ENCODE measurements around the gene GPR157. TPM values are rescaled to one million over a fixed set of nuclear protein-coding genes. Genes with fewer than 3 reads are reported as not detected.

GPR157 gene
- total RNA-seq, 4 donors from 2014 or later: 2.8 to 4.4 (median 4.0) TPM

DNA sequence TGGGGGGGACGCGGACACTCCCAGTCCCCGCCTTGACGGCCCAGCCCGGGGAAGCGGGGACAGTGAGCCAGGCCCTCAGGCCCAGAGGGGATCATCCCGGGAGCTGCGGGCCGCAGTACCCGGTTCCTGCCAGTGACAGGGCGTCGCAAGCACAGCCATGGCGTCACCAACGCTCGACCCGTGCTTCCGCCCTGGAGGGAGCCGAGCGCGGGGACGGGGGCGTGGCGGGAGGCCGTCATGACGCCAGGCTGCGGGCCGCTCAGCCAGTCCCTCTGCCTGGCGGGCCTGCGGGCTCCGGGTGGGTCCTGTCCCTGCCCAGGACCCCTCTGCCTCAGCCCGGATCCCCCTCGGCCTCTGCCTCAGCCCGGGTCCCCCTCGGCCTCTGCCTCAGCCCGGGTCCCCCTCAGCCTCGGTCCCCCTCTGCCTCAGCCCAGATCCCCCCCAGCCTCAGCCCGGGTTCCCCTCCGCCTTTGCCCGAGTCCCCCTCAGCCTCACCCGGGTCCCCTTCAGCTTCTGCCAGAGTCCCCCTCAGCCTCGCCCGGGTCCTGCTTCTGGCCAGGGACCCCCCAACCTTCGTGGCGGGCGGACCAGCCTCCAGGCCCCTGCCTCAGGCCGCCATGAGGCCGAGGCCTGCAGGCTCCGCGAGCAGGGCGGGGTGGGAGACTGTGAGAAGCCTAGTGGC, 57.2 kb downstream of the GPR157 start:
- Histone ChIP-seq H3K9me3 (no peaks in the 10 kb centered on the region), H3K36me3 (no peaks in the 10 kb centered on the region), H3K4me1 (peaks cover 0 to 42% (median 9%) of the 10 kb centered on the region in 3 donors), H3K27me3 (no peaks in the 10 kb centered on the region), H3K27ac (peak overlapping the region in 2 of 4 donors; percentile 11 to 77), H3K4me3 (no peak overlapping the region)
- TF ChIP-seq, protein P1, sequence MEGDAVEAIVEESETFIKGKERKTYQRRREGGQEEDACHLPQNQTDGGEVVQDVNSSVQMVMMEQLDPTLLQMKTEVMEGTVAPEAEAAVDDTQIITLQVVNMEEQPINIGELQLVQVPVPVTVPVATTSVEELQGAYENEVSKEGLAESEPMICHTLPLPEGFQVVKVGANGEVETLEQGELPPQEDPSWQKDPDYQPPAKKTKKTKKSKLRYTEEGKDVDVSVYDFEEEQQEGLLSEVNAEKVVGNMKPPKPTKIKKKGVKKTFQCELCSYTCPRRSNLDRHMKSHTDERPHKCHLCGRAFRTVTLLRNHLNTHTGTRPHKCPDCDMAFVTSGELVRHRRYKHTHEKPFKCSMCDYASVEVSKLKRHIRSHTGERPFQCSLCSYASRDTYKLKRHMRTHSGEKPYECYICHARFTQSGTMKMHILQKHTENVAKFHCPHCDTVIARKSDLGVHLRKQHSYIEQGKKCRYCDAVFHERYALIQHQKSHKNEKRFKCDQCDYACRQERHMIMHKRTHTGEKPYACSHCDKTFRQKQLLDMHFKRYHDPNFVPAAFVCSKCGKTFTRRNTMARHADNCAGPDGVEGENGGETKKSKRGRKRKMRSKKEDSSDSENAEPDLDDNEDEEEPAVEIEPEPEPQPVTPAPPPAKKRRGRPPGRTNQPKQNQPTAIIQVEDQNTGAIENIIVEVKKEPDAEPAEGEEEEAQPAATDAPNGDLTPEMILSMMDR (IDR thresholded peaks at IDR 0.05): no peak
- TF ChIP-seq POLR2A (IDR thresholded peaks at IDR 0.05): no peak
- no peak for TF ChIP-seq EP300 (IDR thresholded peaks at IDR 0.05)
- ATAC-seq: no peak
- 86 to 89% methylated on average over 3 of the region's 50 CpGs for WGBS, 2 donors (ENCODE audit: low coverage in 1 of 2)

DNA sequence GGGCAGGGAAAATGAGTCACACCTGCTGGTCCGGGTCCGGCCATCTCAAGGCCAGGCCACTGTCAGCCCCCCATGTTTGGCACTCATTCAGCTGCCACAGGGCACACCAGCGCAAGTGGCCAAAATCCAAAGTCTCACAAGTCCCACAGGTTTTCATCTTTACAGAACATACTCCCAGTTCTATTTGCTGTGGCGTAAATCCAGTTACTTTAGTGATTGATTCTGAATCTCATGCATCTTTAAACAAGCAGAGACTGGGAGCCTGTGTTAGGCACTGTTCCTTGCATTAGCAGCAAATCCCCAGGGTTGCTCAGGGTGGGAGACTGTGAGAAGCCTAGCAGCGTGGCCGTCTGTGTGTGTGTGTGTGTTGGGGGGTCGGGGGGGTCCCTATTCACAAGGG, 58.4 kb downstream of the GPR157 start:
- Histone ChIP-seq H3K36me3 (no peaks in the 10 kb centered on the region), H3K9me3 (no peaks in the 10 kb centered on the region), H3K4me1 (peaks cover 0 to 54% (median 9%) of the 10 kb centered on the region in 3 donors), H3K27ac (peak overlapping the region in 3 of 4 donors; percentile 40 to 84 (median 77)), H3K4me3 (no peak overlapping the region), H3K27me3 (no peaks in the 10 kb centered on the region)
- TF ChIP-seq EP300 (IDR thresholded peaks at IDR 0.05): no peak
- TF ChIP-seq, protein P1 (IDR thresholded peaks at IDR 0.05): no peak
- no peak for TF ChIP-seq POLR2A (IDR thresholded peaks at IDR 0.05)
- TF ChIP-seq POLR2AphosphoS5 (IDR thresholded peaks at IDR 0.05): no peak
- WGBS, 2 donors (ENCODE audit: low coverage in 1 of 2): 72% methylated on average over 5 of the region's 7 CpGs; no CpG with 5 or more reads in 1 of the 2 donors
- no peak for ATAC-seq

DNA sequence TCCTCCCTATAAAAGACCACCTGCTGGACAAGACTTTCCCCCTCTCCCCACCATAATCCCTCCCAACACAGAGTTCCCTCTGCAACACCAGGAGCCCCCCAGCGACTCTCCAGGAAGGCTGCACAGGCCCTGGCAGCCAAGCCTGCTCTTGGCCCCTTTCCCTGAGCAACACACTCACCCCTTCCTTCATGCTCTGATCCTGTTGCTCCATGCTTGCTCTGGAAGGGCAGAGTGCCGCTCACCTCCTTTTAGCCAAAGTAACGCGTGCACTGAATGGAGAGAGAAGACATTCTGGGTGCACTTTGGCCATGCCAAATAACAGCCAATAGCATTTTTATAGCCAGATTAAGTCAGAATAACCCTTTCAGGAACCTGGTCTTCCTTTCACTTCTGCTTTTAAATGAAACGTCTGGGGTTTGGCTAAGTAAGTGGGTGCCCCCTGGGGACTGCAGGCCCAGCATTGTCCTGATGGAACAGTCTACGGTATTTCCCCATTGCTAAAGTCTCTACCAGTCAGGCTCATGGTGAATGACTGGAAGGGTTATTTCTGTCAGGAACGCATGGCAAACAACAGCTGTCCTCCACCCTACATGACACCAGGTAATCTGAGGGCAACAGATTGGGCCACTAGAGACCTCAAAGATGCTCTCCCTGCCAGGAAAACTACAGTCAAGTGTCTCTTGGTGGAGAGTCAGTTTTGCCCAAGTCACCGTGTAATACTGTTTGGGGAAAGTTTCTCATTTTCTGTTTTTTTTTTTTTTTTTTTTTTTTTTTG, 59.4 kb downstream of the GPR157 start, which contains the start of gene SLC2A5:
SLC2A5 (minus strand) TSS at position 310 of the 775 bp plus-strand sequence; CDS start at position 211, 99 bp downstream.
- peak within 1 kb of the TSS; percentile 73 to 84 (median 80) for H3K27ac ChIP-seq
- peak within 1 kb of the TSS; percentile 19 to 37 for H3K4me3 ChIP-seq

DNA sequence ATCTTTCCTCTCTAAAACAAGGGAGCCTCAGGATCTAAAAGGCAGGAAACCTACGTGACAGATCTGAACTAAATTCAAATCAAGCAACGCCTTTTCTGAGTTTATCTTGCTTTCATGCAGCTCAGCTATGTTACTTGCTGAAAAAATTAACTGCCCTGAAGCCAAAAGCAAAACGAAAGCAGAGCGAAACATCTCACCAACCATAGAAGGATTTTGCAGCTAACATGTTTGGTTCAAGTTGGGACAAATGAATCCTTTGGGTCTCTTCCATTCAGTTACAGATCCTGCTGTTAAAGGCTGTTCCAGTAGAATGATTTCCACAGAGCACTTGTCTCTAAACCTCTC, 59.9 kb downstream of the GPR157 start:
- WGBS, 2 donors (ENCODE audit: low coverage in 1 of 2): 10 to 22% methylated on average over 4 of the region's 4 CpGs
- H3K27me3 ChIP-seq: no peaks in the 10 kb centered on the region
- TF ChIP-seq POLR2AphosphoS5 (IDR thresholded peaks at IDR 0.05) (no peak), POLR2A (IDR thresholded peaks at IDR 0.05) (no peak), EP300 (IDR thresholded peaks at IDR 0.05) (no peak)
- TF ChIP-seq, protein P1 (IDR thresholded peaks at IDR 0.05): no peak
- no peaks in the 10 kb centered on the region for H3K36me3 ChIP-seq
- H3K27ac ChIP-seq: peak overlapping the region; percentile 73 to 84 (median 80)
- ATAC-seq: peak; percentile 24
- H3K4me1 ChIP-seq: peaks cover 0 to 69% (median 13%) of the 10 kb centered on the region in 3 donors
- peak overlapping the region; percentile 19 to 37 for H3K4me3 ChIP-seq
- no peaks in the 10 kb centered on the region for H3K9me3 ChIP-seq

More for the DNA sequence above, 59.4 kb downstream of the GPR157 start, which contains the start of gene SLC2A5:
- 0 to 14% methylated on average over 1 to 5 of the region's 8 CpGs for WGBS, 2 donors (ENCODE audit: low coverage in 1 of 2)
- peak; percentile 61 for ATAC-seq
- Histone ChIP-seq H3K36me3 (no peaks in the 10 kb centered on the region), H3K9me3 (no peaks in the 10 kb centered on the region), H3K4me1 (peaks cover 0 to 64% (median 13%) of the 10 kb centered on the region in 3 donors), H3K27me3 (no peaks in the 10 kb centered on the region)
- peak; percentile 3 for TF ChIP-seq POLR2AphosphoS5 (IDR thresholded peaks at IDR 0.05)
- TF ChIP-seq POLR2A (IDR thresholded peaks at IDR 0.05): no peak

DNA sequence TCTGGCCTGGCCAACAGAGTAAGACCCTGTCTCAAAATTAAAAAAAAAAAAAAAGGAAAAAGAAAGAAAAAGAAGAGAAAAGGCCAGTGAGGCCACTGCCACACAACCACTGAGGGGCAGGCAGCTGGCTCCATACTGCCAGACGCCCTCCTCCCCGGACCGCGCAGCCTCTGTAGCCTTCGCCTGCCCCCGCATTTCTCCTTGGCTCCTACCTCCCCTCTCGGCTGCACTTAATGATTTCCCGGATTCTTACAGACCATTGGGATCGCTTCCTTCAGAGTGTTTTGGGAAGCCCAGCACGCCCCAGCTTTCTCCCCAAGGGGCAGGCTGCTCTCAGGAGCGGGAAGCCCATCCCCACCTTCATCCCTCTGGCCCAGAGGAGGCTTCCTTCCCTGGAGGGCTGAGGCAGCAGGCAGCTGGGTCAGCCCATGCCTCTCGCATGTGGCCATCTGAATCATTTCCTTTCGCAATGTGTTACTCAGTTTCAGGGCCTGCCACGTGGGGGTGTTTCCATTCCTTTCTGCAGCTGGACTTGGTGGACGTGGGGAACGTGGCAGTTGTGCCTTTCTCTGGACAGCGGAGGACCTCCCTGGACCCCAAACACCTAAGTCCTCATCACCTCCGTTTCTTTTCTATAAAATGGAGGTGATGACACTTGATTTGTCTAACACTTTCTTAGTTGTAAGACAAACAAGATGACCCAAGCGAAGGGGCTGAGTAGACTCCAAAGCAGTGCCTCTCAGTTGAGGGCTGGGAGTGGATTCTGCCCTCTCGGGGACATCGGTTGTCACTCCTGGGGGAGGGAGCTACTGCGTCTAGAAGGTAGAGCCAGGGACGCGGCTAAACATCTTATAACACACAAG, 61.7 kb downstream of the GPR157 start:
- no peak overlapping the region for H3K4me3 ChIP-seq
- H3K4me1 ChIP-seq: peaks cover 0 to 79% (median 13%) of the 10 kb centered on the region in 3 donors
- TF ChIP-seq POLR2A (IDR thresholded peaks at IDR 0.05): no peak
- TF ChIP-seq, protein P1 (IDR thresholded peaks at IDR 0.05): no peak
- TF ChIP-seq POLR2AphosphoS5 (IDR thresholded peaks at IDR 0.05): no peak
- no peak for TF ChIP-seq EP300 (IDR thresholded peaks at IDR 0.05)
- H3K27ac ChIP-seq: peak overlapping the region in 3 of 4 donors; percentile 11 to 74 (median 28)
- H3K9me3 ChIP-seq: no peaks in the 10 kb centered on the region
- no peaks in the 10 kb centered on the region for H3K27me3 ChIP-seq
- no peaks in the 10 kb centered on the region for H3K36me3 ChIP-seq
- ATAC-seq: peak; percentile 73
- 61 to 88% methylated on average over 7 to 9 of the region's 24 CpGs for WGBS, 2 donors (ENCODE audit: low coverage in 1 of 2)
